ENCODE measurements around the gene BMAL1.

Gene BMAL1

DNA sequence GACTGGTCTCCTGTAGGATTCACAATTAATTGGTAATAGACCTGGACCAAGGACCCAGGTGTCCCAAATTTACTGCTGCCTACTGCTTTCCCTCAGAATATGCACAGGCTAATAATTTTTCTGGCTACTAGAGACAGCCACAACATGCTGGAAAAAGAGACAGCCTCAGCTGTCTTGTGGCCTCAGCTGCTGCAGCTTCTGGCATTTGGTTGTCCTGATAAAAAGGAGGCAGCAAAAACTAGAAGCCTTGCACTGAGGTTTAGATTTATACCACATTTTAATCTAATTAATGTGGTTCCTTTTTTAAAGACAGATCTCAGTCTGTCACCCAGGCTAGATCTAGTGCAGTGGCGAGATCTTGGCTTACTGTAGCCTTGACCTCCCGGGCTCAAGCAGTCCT, 95.6 kb downstream of the BMAL1 start:
- H3K27ac ChIP-seq (ENCODE audit: low read depth, low read length) = no peak overlapping the region
- TF ChIP-seq, protein P1, sequence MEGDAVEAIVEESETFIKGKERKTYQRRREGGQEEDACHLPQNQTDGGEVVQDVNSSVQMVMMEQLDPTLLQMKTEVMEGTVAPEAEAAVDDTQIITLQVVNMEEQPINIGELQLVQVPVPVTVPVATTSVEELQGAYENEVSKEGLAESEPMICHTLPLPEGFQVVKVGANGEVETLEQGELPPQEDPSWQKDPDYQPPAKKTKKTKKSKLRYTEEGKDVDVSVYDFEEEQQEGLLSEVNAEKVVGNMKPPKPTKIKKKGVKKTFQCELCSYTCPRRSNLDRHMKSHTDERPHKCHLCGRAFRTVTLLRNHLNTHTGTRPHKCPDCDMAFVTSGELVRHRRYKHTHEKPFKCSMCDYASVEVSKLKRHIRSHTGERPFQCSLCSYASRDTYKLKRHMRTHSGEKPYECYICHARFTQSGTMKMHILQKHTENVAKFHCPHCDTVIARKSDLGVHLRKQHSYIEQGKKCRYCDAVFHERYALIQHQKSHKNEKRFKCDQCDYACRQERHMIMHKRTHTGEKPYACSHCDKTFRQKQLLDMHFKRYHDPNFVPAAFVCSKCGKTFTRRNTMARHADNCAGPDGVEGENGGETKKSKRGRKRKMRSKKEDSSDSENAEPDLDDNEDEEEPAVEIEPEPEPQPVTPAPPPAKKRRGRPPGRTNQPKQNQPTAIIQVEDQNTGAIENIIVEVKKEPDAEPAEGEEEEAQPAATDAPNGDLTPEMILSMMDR (IDR thresholded peaks at IDR 0.05; ENCODE audit: low read depth, low read length, poor library complexity, severe bottlenecking) = no peak
- no peaks in the 10 kb centered on the region for H3K36me3 ChIP-seq (ENCODE audit: control insufficient read depth, low read length)
- no peaks in the 10 kb centered on the region for H3K9me2 ChIP-seq (replicated peaks; ENCODE audit: control insufficient read depth, low read length)
- H3K27me3 ChIP-seq (ENCODE audit: control insufficient read depth, low read length) = no peaks in the 10 kb centered on the region
- H3F3A ChIP-seq (ENCODE audit: control insufficient read depth, insufficient read depth) = no peaks in the 10 kb centered on the region
- H3K4me3 ChIP-seq (ENCODE audit: low read length) = no peak overlapping the region
- H3K79me2 ChIP-seq (ENCODE audit: control insufficient read depth, low read length) = no peaks in the 10 kb centered on the region
- H3K9me3 ChIP-seq (ENCODE audit: control insufficient read depth, insufficient read depth, low read length) = no peaks in the 10 kb centered on the region
- H3K4me1 ChIP-seq (ENCODE audit: control insufficient read depth, low read length) = no peaks in the 10 kb centered on the region
- no peaks in the 10 kb centered on the region for H4K20me1 ChIP-seq (ENCODE audit: control insufficient read depth, insufficient read depth, low read depth, low read length)
- no peak overlapping the region for H3K4me2 ChIP-seq (ENCODE audit: low read length)

DNA sequence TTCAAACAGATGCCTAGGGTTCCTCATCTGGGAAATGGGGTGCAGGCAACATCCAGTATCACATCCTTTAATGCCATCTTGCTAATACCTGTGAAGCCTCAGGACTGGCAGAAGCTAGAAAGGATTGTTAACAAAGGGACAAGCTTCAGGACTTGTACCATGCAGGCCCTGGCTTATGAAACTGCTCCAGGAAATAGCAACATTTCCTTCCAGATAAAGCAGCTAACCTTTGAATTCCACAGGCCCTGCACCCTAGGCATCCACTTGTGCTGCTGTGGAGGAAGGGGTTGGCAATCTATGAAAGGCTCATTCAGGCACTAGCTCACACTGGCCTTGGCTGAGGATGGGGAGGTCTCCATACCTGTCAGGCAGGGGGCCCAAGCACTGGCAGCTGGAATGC, 98.2 kb downstream of the BMAL1 start:
- no peak overlapping the region for H3K4me2 ChIP-seq (ENCODE audit: low read length)
- H3F3A ChIP-seq (ENCODE audit: control insufficient read depth, insufficient read depth) = no peaks in the 10 kb centered on the region
- H3K79me2 ChIP-seq (ENCODE audit: control insufficient read depth, low read length) = no peaks in the 10 kb centered on the region
- H3K4me3 ChIP-seq (ENCODE audit: low read length) = no peak overlapping the region
- H3K9me3 ChIP-seq (ENCODE audit: control insufficient read depth, insufficient read depth, low read length) = no peaks in the 10 kb centered on the region
- no peaks in the 10 kb centered on the region for H4K20me1 ChIP-seq (ENCODE audit: control insufficient read depth, insufficient read depth, low read depth, low read length)
- no peaks in the 10 kb centered on the region for H3K9me2 ChIP-seq (replicated peaks; ENCODE audit: control insufficient read depth, low read length)
- H3K27ac ChIP-seq (ENCODE audit: low read depth, low read length) = no peak overlapping the region
- TF ChIP-seq EZH2phosphoT487 (IDR thresholded peaks at IDR 0.05; ENCODE audit: borderline replicate concordance, low read length) = no peak
- TF ChIP-seq, protein P1 (IDR thresholded peaks at IDR 0.05; ENCODE audit: low read depth, low read length, poor library complexity, severe bottlenecking) = no peak
- H3K36me3 ChIP-seq (ENCODE audit: control insufficient read depth, low read length) = no peaks in the 10 kb centered on the region
- no peaks in the 10 kb centered on the region for H3K27me3 ChIP-seq (ENCODE audit: control insufficient read depth, low read length)
- H3K4me1 ChIP-seq (ENCODE audit: control insufficient read depth, low read length) = no peaks in the 10 kb centered on the region

DNA sequence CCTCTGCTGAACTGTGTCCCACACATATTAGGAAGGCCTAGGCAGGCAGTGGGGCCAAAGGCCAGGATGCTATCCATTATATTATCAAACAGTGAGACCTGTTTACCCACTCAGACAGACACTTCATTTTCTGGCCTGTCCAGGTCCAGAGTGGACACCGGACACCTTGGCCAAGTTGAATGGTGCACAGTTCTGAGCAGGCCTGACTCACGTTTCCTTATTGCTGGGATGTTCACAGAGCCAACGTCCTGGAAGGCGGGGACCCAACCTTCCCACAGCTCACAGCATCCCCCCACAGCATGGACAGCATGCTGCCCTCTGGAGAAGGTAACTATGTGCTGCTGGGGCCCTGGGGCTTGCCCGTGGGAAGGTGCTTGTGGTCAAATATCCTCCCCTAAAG, 98.8 kb downstream of the BMAL1 start:
- H3K4me3 ChIP-seq (ENCODE audit: low read length) = no peak overlapping the region
- TF ChIP-seq EZH2phosphoT487 (IDR thresholded peaks at IDR 0.05; ENCODE audit: borderline replicate concordance, low read length) = no peak
- TF ChIP-seq, protein P1 (IDR thresholded peaks at IDR 0.05; ENCODE audit: low read depth, low read length, poor library complexity, severe bottlenecking) = no peak
- H3K4me1 ChIP-seq (ENCODE audit: control insufficient read depth, low read length) = no peaks in the 10 kb centered on the region
- H3K27ac ChIP-seq (ENCODE audit: low read depth, low read length) = no peak overlapping the region
- no peaks in the 10 kb centered on the region for H4K20me1 ChIP-seq (ENCODE audit: control insufficient read depth, insufficient read depth, low read depth, low read length)
- no peaks in the 10 kb centered on the region for H3K27me3 ChIP-seq (ENCODE audit: control insufficient read depth, low read length)
- no peak overlapping the region for H3K4me2 ChIP-seq (ENCODE audit: low read length)
- H3K9me3 ChIP-seq (ENCODE audit: control insufficient read depth, insufficient read depth, low read length) = no peaks in the 10 kb centered on the region
- no peaks in the 10 kb centered on the region for H3K36me3 ChIP-seq (ENCODE audit: control insufficient read depth, low read length)
- H3K9me2 ChIP-seq (replicated peaks; ENCODE audit: control insufficient read depth, low read length) = no peaks in the 10 kb centered on the region
- no peaks in the 10 kb centered on the region for H3F3A ChIP-seq (ENCODE audit: control insufficient read depth, insufficient read depth)
- no peaks in the 10 kb centered on the region for H3K79me2 ChIP-seq (ENCODE audit: control insufficient read depth, low read length)

DNA sequence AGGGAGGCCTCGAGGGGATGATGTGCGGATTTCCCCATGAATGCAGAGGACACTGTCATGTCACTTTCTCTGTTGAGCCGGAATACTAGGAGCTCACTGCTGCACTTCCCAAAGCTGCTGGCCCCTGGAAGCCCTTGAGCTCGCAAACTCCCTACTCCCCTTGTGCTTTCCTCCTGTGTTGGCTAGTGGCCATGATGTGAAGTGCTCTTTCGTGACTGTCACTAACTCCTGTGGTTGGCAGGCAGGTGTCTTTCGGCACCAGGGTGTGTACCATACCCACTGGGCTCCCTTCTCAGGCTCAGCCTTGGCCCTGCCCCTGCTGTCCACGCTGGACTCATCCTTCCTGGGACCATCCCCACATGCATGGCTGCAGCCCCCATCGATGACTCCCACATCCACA, 99.2 kb downstream of the BMAL1 start:
- Histone ChIP-seq H3K4me1 (ENCODE audit: control insufficient read depth, low read length) (no peaks in the 10 kb centered on the region), H3K4me3 (ENCODE audit: low read length) (no peak overlapping the region), H3K36me3 (ENCODE audit: control insufficient read depth, low read length) (no peaks in the 10 kb centered on the region), H3F3A (ENCODE audit: control insufficient read depth, insufficient read depth) (no peaks in the 10 kb centered on the region), H3K9me2 (replicated peaks; ENCODE audit: control insufficient read depth, low read length) (no peaks in the 10 kb centered on the region), H3K27me3 (ENCODE audit: control insufficient read depth, low read length) (no peaks in the 10 kb centered on the region), H3K27ac (ENCODE audit: low read depth, low read length) (no peak overlapping the region), H3K9me3 (ENCODE audit: control insufficient read depth, insufficient read depth, low read length) (no peaks in the 10 kb centered on the region), H4K20me1 (ENCODE audit: control insufficient read depth, insufficient read depth, low read depth, low read length) (no peaks in the 10 kb centered on the region), H3K79me2 (ENCODE audit: control insufficient read depth, low read length) (no peaks in the 10 kb centered on the region), H3K4me2 (ENCODE audit: low read length) (no peak overlapping the region)
- TF ChIP-seq EZH2phosphoT487 (IDR thresholded peaks at IDR 0.05; ENCODE audit: borderline replicate concordance, low read length) = no peak
- TF ChIP-seq, protein P1 (IDR thresholded peaks at IDR 0.05; ENCODE audit: low read depth, low read length, poor library complexity, severe bottlenecking) = no peak
